ENCODE results near the gene FGF8.

FGF8 gene

DNA sequence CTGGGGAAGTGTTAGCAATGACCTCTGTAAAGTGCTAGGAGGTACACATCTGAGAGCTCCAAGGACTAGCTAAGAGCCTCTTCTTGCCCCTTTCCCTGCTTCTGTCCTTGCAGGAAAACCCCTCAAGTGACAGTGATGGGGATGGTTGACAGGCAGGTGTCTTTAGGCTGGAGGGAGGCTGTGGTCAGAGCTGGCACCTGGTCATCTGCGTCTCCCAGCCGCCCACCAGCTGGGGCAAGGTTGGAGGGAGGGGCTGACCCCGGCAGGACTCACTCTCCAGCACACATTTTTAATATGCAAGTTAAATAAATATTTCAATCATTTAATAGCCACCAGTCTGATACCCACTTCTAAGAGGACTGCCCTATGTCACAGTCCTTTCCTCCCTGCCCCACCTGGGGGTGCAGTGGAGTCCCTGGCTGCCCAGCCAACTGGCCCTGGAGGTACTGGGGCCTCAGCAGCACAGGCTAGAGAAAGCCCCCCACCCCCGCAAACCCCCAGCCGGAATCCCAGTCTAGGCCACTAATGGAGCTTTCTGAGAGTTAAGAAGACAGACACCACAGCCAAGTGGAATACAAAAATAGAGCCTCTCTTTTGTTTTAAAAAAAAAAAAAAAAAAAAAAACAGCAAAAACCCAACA, 6.3 kb downstream of the FGF8 start:
- no peak for DNase-seq (ENCODE audit: low read depth, low spot score)

DNA sequence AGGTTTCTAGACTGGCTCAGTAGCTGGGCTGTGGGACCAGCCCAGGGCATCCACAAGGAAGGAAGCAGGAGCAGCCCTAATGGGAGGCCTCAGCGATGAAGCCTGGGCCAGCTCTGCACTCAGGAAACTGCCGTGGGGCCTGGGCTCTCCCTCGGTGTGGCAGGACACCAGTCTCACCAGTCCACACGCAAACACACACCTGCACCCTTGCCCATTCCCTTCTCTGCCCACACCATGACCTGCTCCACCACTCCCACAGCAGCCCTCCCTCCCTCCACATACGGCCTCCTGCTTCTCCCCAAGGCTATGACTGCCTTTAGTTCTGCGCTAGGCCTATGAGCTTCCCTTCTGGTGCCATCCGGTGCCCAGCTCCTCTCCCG, 7.1 kb downstream of the FGF8 start:
- no peak for DNase-seq (ENCODE audit: low read depth, low spot score)

DNA sequence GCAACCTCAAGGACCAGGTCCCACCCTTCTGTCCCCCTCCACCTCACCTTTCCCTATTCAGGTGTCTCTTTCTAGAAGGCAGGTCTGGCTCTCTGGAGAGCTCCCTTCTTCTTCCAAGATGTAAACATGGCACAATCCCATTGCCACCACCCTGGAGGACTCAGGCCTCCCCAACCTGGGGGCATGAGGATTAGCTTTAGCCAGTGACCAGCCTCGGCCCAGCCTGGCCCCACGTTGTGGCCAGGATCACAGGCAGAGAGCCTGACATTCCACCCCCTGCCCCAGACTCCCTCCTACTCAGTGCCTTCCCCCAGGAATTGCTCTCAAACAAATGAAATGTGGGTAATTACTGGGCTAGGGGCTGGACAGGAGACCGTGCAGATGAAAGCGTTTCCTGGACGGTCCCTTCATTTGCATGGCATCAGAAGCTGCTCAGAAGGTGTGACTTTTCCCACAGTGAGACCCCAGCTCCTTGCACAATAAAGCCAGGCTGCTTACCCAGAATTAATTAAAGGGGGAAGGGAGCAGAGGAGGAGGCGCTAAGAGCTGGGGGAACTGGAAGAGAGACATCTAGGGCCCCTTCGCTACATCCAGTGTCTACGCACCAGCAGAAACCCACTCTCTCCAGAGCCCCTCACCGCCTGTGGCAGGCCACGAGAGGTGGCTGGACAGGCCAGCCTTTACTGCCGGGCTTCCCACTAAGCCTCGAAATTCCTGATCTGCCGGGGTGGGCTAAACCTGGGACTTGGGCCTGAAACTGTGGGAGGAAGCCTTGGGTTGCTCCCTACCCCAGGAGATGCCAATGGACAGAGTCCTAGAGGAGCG, 7.7 kb downstream of the FGF8 start:
- DNase-seq (ENCODE audit: low read depth, low spot score), result no peak

DNA sequence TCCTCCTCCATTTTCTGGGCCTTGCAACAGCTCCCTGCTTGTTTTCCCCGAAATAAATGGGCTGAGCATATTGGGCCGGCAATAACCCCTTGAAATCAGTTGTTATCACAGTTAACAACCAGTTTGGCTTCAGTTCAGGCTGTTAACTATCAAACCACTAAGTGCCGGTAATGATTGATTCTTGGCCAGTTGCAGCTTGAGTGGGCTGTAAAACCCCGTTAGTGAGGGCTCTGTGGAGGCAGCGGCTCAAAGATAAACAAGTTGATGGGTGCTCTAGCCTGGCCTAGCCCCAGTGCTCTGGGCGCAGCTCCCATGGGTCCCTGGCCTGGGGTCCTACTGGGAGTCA, 8.3 kb downstream of the FGF8 start:
- no peak for DNase-seq (ENCODE audit: low read depth, low spot score)

DNA sequence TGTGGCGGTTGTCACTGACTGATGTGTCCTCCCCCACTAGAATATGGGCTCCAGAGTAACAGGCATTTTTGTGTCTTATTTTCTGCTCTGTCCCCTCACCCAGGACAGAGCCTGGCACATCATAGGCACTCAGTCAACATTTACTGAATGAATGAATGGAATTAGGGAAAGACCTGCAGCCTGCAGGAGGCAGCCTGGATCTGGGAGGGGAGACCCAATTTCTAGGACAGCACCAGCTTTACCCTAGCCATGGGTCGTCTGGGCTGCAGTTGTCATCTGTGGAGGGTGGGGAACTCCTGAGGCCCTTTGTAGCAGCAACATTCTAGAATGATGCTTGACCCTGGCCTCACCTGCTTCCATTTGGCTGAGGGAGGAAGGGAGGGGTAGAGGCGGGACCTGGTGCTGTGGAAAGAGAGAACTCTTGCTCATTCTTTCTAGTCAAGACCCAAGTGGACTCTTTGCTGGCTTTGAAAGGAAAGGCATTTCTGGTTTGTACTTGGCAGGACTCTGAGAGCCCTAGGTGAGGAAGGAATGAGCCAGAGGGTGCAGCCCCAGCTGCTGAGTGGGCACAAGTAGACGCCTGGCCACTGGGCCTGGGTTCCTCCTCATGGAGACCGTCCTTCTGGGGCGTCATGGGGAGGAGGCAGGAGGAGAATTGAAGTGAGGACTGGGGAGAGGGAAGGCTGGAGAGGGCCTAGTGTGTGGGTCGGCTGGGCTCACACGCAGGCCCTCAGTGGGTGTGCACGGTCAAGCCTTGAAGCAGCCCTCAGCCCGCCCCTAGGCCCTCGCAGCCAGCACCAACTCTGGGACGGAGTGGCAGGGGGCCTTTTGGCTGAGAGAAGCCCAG, 8.9 kb downstream of the FGF8 start:
- no peak for DNase-seq (ENCODE audit: low read depth, low spot score)

DNA sequence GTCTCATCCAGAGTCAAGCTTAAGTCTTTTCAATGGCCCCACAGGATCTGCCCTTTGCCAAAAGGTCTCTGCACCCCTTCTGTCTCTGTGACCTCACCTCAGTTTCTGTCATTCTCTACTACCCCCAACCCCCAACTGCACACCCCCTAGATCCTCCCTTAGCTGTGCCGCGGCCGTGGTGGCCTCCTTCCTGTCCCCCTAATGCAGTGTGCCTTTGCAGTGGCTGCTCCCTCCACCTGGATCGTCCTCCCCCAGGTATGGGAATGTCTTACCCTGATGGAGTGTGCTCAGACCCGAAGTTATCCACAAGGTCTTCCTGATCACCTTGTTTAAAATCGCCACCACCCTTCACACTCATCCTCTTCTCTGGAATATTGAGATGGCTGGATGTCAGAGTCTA, 9.6 kb downstream of the FGF8 start:
- DNase-seq (ENCODE audit: low read depth, low spot score), result no peak

DNA sequence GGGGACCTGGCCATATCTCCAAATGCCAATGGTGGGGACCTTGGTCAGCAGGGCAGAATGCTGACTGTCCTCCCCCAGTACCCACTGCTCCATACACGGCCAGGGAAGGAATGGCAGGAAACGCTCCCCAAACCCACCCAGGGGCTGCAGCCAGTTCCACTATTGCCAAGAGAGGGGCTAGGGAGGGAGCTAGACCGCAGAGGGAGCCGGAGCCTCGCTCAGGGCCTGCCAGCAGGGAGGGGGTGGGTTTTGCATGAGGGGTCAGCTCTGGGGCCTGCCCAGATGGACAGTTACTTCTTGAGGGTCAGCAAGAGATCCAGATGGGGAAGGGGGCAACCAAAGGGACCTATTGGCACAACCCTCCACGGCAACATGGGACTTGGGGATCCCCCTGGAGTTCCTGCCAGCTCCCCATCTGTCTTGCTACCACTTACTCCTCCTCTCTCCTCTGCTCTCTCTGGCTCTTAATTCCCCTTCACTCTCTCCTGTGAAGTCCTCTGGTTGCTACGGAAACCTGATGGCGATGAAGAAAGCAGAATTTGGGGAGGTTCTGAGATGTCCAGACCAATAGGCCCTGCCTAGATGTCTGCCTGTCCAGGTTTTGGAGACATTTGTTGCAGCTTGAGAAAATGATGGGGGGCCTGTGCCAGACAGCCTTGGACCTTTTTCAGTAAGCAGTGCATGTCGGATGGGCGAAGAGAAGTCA, 12.6 kb downstream of the FGF8 start:
- DNase-seq (ENCODE audit: low read depth, low spot score), result no peak

DNA sequence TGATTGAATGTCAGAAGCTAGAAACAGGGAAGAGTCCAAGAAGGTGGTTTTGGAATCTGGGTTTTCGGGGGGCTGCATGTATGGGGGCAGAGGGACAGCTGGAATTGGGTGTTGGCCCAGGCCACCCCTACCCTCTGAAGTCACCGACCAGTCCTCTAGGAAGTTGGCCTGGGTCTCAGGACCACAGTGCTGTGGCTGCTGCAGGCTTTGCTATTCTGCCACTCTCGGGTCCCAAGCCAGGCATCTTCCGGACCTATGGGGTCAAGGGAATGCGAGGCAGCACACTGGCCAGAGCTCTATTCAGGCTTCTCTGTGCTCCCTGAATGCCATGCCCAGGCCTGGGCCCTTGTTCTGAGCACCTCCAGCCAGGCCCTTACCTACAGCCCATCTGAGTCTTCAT, 13.2 kb downstream of the FGF8 start:
- DNase-seq (ENCODE audit: low read depth, low spot score), result no peak

DNA sequence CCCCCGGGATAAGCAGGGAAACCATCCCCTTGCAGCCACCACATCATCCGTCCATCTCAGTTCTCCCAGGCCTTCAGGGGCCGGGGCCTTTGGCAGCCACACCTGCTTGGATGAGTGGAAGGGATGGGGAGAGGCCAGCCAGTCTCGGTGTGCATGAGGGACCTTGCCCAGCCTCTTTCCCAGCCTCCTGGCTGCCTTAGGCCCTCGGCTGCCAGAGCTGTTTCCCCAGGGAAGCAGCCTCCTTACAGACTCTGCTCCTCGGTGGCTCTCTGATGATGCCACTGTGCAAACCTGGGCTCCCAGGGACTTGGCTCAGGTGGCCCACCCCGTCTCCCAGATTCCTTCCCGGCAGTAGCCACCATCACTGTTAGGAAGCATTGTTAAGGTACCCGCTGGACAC, 14.7 kb downstream of the FGF8 start:
- no peak for DNase-seq (ENCODE audit: low read depth, low spot score)

DNA sequence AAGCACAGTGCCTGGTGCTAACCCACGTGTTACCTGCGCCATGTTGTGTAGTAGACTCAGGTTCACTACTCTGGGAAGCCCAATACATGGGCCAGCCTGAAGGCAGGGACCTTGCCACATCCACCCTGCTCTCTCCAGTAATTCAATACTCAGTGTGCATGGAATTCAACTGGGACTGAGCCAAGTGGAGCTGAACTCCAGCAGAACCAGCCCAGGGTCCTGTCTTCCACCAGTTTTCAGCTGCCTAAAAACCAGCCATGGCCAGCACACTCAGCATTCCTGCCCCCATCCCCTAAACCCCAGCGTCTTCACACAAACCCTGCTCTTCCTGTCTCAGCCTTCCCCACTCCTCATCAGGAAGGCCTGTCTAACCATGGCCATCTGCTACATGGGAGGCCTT, 15.4 kb downstream of the FGF8 start:
- DNase-seq (ENCODE audit: low read depth, low spot score), result no peak

DNA sequence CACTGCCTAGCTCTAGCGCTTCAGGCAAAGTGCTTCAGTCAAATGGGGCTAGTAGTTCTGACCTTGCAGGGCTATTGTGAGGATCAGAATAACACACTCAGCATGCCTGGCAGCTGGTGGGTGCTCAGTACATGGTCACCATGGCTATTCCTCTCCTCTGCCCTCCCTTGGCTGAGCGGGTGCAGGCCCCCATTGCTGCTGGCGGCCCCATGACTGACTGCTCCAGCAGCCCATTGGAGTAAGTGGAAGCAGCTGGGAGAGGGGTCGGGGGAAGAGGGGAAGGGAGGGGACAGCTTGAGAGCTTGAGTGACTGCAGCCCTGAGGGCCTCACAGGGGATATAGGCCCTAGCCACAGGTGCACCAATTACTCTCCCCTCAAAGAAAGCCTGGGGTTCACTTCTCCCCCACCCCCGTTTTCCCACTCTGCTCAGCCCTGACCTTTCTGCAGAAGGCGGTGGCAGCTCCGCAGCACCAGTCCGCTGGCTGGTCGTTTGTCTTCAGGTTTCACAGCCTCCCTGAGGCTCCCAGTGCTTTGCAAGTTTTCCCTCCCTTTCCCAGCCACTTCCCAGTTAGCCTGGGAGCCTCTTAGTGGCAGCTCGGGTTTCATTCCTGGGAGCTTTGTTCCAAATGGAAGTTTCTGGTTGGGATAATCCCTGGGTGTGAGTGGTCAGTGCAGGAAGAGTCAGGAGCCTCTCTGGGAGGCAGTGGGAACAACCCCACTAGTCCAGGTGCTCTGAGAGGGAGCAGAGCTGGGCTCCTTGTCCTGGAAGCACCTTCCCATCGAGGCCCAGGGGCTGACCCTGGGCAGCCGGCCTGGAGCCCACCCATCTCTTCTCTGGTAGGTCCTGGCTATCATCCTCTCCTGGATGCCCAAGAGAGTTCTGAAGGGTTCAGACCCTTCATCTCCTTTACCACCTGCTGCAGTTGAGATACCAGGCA, 16.3 kb downstream of the FGF8 start:
- no peak for DNase-seq (ENCODE audit: low read depth, low spot score)

DNA sequence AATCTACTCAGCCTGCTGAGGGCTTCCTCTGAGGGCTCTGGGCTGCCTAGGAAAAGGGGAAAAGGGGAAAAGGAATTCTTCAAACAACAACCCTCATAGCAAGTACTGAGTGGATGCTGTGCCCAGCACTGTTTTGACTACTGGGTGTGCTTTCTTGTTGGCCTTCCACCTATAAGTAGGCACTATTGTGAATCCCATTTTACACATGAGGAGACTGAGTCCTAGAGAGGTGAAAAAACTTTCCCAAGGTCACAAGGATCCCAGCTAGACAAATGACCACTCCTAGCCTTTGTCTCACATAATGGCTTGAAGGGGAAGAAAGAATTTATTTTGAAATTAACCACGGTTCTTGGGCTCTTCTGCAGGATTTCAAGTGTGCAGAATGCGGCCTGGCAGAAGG, 17.1 kb downstream of the FGF8 start:
- no peak for DNase-seq (ENCODE audit: low read depth, low spot score)

DNA sequence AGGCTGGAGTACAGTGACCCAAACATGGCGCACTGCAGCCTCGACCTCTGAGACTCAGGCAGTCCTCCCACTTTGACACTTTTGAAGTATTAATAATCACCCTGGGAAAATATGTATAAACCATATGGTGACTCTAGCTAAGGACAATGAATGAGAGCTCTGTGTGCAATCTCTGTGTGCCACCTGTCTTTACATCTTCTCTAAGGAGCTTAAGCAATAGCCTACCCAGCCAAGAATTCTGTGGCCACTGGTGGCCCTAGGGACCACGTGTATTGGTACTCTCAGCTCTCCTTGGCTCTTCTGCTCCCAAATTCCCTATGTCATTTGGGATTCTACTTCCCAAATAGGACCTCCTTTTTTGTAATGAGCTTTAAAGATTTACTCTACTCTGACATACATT, 23.7 kb downstream of the FGF8 start:
- no peak for DNase-seq (ENCODE audit: low read depth, low spot score)

DNA sequence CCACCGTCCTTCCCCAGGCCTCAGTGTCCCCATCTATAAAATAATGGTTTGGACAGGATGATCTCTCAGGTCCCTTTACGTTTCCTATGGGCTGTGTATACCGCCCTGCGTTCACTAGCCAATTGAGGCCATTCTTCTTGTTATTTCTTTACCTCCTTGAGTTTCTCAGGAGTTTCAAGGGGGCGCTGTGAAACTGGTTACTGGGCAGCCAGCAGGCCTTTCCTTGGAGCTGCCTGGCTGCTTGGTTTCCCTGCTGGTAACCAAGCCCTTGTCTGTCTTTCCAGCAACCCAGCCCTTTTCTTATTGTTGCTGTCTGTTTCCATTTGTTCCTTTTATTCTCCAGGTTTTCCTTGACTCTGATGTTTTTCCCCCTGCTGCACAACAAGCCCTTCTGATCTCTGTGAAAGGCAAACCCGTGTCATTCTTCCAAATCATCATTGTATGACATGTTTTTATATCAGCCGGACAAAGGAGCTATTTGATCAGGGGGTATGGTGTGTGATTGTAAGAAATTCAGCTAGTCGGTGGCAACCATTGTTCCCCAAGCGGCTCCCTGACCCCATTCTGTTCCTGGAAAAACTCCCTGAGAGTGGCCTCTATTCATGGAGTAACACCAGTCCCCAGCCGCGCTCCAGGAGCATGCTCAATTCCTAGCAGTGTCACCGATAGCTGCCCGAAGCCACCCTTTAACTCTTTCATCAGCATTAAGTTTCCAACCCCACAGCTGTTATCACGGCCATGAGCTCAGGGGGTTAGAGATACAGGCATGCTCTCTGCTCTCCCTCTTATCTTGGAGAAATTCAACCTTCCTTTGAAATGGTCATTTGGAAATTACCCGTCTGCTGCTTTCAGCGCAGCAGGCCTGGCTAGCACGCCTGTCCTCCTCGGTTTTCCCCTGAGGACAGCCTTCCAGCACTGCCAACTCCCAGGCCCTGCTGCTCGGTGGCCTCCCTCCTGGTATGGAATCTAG, 26.6 kb downstream of the FGF8 start:
- peak; percentile 63 for DNase-seq (ENCODE audit: low read depth, low spot score)

DNA sequence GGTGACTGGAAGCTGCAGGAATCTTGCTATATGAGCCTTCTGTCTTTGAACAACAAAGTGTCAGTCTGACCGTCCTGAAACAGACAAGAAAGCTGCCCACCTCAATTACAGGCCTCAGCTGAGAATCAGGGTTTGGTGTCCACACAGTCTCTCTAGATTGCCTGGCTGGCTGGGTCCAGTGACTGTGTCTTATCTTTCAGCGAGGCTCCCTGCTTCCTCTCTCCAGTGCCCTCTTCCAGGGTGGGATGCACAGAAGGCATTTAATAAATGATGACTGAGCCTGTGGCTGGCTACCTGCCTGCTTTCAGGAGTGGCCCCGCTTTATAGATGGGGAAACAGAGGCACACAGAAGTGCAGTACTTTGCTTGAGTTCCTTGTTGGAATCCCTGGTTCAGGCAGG, 27.4 kb downstream of the FGF8 start:
- no peak for DNase-seq (ENCODE audit: low read depth, low spot score)

DNA sequence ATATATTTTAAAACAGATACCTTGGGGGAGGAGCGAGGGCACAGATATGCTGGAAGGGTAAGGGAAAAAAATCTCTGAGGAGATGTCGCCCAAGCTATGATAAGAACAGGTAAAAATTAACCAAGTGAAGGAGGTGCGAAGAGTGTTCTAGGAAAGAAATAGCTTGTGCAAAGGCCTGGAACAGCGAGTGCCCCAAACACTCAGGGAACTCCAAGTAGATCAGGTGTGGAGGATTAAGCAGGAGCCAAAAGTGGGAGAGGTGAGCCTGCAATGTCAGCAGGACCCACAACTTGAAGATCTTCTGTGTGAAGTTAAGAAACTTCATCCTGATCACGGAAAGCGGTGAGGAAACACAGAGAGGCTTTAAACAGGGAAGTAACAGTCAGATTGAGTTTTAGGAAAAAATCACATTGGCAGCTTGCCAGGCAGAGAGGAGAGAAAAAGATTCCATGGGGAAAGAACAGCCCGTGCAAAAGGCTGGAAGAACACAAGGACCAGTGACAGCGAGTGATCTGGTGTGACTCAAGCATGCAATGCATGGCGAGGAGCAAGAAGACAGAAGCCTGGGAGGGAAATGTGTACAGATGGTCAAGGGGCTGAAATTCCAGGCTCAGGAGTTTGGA, 30.7 kb downstream of the FGF8 start:
- no peak for DNase-seq (ENCODE audit: low read depth, low spot score)

DNA sequence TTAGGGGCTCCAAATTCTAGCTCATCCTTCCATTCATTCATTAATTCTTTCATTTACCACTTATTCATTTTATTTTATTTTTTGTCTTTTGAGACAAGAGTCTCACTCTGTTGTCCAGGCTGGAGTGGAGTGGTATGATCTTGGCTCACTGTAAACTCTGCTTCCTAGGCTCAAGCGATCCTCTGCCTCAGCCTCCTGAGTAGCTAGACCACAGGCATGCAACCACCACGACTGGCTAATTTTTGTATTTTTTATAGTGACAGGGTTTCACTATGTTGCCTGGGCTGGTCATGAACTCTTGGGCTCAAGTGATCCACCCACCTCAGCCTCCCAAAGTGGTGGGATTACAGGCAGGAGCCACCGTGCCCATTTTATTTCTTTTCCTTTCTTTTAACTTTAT, 31.6 kb downstream of the FGF8 start:
- DNase-seq (ENCODE audit: low read depth, low spot score), result no peak

DNA sequence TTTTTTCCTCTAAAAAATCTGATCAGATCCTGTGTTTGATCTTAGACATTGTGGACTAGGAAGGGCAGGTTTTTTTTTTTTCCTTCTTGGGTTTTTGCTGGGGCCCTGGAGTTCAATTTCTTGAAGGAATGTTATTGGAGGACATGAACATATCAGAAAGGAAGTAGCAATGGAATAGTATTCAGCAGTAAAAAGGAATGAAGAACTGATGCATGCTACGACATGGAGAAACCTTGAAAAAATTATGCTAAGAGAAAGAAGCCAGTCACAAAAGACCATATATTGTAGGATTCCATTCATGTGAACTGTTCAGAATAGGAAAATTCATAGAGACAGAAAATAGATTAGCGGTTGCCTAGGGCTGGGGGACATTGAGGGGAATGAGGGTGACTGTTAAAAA, 34.0 kb downstream of the FGF8 start:
- no peak for DNase-seq (ENCODE audit: low read depth, low spot score)

DNA sequence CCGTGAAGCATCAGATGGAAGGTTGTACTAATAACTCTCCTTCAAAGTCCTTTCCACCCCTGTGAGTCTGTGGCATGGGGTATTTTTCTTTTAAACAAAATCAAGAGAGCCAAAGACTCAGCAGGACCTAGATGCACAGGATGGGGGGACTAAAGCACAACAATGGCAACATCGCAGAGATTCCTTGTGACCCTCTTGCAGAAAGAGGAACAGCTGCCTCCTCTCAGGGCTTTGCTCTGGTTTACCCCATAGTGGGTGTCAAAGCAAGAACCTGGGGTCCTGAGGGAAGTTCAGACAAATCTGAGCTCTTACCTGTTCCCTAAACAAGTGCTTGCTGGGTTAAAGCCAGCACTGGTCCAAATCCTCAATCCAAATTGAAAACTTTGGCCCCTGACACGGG, 39.2 kb downstream of the FGF8 start:
- DNase-seq (ENCODE audit: low read depth, low spot score), result no peak

Data from iPS DF 19.7 (cell line).